Pons (tissue), 1 donor: ENCODE data around the gene OSBPL2.

Experiments used
- DNase-seq: peaks from one replicate; pipeline ENCODE4 v3.0.0-alpha.2; 2016; ENCODE audit warnings: low spot score

Gene OSBPL2

DNA sequence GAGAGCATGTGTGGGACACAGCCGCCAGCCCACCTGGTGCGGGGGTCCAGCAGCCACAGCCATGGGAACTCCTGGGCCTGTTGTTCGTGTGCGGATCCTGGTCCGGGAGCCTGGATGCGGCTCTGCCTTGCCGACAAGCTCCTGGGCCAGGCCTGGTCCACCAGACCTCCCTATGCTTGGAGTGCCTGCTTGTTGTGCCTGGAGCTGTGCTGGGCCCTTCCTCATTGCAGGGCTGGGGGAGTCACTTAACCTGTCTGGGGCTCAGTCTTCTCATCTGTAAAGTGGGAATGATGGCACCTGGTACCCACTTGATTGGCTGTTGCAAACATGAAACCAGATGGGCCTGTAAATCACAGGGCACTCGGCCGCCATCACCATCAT, 2.6 kb upstream of the OSBPL2 start:
- no peak for DNase-seq

- DNase-seq, result no peak
Measured at GRCh38 chr20:62236200-62236599, 2.1 kb upstream of the OSBPL2 start.

DNA sequence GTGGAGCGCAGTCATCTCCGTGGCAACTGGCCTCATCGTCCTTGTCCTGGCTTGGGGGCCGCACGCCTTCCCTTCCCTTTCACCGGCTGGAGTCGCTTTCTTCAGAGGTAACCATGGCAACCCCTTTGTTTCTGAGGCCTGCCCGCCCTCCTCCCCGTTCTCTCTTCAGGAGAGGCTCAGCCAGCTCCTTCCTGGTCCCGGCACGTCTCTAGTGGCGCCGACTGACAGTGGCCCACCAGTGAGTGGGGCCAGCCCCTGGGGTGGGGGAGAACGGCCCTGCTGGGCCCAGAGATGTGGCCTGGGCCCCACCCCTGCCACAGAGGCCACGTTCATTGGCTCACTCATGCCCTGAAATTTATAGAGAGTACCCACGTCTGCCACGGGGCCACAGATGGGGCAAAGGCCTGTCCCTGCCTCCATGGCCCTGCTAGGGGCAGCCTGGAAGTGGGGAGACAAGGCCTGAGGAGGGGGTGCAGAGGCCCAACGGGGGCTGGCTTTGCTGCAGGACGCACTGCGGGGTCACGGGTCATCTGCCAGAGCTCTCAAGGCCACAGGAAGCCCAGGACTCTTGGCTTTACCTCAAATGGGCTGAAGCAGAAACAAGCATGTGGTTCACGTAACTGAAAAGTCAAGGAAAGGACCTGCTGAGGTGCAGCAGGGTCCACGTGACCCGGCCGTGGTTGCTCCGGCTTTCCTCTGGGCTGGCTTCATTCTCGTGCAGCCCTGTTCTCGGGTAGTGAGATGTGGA, 1.4 kb upstream of the OSBPL2 start:
- DNase-seq, result no peak

GRCh38 chr20:62237514-62237800, 864 bp upstream of the OSBPL2 start:
- no peak for DNase-seq

- no peak for DNase-seq
Measured at GRCh38 chr20:62238569-62239277, 402 bp downstream of the OSBPL2 start.

DNA sequence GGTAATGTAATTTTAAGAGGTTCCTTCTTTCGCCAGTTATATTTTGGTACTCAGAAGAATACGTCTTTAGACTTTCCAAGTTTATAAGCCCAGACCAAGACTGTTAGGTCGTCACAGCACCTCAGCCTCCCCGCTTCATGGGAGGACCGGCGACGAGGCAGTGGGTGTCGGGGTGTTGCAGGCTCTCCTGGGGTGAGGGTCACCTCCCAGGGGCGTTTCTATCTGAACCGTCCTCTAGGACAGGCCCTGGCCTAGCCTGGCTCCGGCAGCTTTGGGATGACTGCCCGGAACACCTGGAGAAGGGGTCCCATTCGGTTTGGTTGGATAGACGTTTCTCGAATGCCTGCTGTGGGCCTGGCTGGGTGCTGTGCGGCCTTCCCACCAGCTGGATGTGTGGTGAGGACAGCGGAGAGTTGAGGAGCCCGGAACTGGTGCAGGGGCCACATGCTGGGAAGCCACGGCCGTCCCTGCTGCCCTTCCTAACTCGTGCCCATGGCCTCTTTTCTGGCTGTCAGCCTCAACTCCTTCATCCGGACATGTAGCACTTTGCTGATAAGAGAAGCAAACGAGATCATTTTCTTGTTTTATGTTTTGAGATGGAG, 1.1 kb downstream of the OSBPL2 start:
- no peak for DNase-seq

GRCh38 chr20:62240020-62240685, 1.8 kb downstream of the OSBPL2 start:
- no peak for DNase-seq

- DNase-seq, result no peak
Measured at GRCh38 chr20:62241506-62241905, 3.2 kb downstream of the OSBPL2 start.

DNA sequence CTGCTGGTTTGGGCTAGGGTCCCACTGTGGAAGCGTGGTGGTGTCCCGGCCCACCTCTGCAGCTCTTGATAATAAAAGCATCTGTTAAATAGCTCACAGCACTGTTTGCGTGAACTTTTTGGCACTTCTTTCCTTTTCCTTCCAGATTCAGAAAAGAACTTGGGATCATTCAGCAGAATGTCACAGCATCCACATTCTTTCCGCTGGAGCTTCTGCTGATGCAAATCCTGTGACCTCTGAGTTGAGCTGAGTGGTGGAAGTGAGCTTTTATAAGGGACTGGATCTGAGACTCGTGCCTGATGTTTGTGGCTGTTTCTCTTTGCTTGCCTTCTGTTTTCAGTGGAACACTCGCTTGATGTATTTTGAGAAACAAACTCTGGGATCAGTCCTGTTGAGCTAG, 3.9 kb downstream of the OSBPL2 start:
- no peak for DNase-seq

DNA sequence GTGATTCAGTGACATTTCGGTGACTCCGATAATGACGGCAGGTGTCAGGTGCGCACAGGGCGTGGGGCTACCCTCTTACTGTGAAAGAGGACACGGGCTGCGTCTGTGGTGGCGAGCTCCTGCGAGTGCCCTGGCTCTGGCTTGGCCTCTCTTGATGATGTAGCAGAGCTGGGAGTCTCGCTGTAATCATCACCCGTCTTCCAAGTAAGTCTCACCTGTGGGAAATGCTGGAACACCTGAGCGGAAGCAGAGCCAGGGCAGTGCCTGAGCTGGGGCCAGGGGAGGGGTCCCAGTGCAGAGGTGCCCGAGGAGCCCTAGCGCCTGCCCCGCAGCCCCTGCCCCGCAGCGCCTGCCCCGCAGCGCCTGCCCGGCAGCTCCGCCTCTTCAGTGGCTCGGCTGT, 4.8 kb downstream of the OSBPL2 start:
- DNase-seq, result no peak

GRCh38 chr20:62243906-62244515, 5.7 kb downstream of the OSBPL2 start:
- DNase-seq, result no peak

DNA sequence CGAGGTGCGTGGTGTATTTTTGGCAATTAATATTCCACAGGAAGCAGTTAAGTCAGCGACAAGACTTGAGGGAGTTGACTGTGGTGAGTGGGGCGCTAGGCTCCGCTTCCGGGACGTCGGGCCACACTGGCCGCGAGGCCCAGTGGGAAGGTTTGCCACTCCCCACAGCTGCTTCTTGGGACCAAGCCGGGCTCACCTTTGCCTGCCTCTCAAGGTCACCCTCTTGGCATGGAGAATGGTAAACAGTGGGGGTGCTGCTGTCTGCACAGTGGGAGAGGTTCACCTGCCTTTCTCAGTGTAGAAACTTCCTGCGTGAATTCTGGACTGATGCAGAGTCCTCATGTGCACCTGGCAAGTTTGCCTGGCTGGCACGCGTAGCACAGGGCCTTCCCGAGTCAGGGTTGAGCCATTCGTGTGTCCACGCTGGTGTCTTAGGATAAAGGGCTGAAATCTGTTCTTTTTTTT, 6.4 kb downstream of the OSBPL2 start:
- DNase-seq, result no peak

DNA sequence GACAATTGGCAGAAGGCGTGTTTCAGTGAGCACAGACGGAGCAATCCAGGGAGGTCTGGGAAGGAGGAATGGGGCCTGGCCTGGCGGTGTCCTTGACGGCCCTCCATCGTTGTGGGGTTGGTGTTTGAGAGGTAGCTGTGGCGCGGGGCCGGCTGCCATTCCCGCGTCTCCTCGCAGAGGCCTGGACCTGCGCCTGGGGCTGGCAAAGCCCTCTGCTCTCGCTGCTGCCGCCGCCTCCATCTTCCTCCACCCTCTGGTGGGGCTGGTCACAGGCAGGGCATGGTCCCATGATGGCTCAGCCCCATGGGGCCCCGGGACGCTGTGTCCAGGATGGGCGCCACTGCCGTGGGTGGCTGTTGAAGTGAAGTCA, 7.6 kb downstream of the OSBPL2 start:
- no peak for DNase-seq

DNA sequence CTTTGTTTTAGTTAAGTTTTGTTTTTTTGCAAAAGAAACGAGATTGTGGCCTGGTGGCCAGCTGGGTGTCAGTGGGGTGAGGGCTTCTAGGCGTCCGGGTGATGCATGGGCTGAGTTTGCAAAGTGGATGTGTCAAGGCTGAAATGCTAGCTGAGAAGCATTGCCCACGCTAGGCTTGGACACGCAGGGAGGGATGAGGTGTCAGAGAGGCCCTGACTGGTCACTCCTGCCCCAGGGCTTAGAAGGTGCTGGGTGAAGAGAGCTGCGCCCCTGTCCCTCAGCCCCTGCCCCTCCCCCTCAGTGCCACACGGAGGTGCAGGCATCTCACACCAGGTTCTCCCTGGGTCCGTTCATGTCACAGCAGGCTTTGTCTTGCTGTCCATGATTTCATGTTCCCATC, 8.1 kb downstream of the OSBPL2 start:
- no peak for DNase-seq

DNA sequence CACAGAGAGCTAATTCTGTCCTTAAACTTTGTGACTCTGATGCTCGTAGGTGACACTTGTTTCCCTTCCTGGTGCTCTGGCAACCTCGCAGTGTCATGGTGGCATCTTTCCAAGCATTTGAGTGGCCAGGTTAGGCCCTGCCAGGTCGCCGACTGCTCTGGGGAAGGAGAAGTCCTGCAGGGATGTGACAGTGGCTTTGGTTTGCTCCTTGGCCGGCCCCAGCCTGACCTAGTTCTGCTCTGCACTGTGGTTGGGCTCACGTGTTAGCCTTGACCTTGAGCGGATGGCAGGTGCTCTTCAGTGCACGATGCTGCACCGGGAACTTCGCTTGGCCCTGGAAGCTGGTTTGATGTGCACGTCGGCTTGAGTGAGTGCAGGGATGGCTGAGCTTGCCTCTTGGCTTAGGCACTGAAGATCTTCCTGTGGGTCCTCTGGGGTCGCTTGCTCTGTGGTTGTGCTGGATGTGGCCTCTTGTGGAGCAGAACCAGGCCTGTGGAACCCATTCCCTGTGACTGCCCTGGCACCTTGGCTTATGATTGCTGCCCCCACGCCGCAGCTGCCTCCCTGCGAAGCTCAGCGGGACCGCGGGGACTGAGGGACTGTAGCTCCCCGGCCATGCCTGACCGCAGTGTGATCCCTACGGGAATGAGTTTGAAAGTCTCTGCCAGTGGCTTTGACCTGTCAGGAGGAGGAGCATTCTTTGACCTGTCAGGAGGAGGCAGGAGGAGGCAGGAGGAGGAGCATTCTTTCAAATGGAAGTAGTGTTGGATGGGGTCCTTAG, 8.7 kb downstream of the OSBPL2 start:
- DNase-seq, result no peak

GRCh38 chr20:62248890-62249560, 10.7 kb downstream of the OSBPL2 start:
- no peak for DNase-seq

DNA sequence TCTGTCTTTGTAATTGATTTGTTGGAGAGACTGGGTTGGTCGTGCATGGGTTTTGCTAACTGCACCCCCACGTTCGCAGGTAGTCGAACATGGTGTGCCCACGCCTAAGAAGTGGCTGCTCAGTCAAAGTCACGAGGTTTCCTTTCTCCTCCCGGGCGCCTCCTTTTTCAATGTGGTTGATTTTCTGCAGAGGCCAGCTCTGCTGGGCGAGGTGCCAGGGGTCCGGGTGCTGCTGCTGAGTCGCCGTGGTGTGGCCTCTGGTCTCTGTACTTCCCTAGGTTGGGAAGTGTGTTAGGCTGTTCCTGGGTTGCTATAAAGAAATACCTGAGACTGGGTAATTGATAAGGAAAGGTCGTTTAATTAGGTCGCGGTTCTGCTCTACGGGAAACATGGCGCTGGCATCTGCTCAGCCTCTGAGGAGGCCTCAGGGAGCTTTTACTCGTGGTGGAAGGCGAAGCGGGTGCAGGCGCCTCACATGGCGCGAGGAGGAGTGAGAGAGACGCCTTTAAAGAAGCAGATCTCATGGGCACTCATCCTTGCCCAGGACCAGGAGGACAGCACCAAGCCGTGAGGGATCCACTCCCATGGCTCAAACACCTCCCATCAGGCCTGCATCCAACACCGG, 14.1 kb downstream of the OSBPL2 start:
- no peak for DNase-seq

DNA sequence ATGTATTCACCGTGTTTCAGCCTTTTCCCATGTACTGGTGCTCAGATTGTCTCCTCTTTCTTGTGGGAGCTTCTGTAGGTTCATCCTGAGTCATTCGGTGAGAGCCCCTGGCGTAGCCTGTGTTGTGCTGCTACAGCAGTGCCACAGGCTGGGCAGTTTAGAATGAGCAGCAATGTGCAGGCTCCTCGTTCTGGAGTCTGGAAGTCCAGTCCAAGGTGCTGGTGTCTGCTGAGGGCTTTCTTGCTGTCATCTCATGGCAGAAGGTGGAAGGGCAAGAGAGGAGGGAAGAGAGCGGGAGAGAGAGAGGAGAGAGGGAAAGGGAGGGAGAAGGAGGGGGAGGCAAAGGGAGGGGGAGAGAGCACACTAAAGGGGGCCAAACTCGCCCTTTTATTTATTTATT, 15.1 kb downstream of the OSBPL2 start:
- DNase-seq, result no peak

GRCh38 chr20:62254021-62254724, 15.9 kb downstream of the OSBPL2 start:
- no peak for DNase-seq

DNA sequence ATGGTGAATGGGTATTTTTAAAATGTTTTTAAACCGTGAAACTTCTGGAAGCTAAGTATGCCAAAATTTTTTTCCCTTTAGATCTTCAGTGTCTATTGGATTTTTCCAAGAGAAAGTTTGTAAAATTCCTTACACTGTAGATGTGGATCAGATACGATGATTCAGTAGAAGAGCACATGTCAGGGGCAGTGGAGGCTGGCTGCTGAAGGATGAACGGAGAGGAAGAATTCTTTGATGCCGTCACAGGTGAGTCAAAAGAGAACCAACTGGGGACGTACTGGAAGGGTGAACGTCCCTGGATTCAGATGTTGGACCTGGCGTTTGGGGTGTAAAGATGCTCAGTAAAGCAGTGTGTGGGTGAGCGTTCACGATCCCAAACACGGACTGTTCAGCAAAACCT, 17.7 kb downstream of the OSBPL2 start:
- no peak for DNase-seq
